Measurements from ENCODE around the gene PROSER3. TPM values are rescaled to one million over a fixed set of nuclear protein-coding genes. Genes with fewer than 3 reads are reported as not detected.

PROSER3 gene
- total and polyA plus RNA-seq, 2 of the 13 experiments (the other 11 are each of a cell fraction or from before 2014, with no cell fraction given): 5.1 to 5.7 TPM

- POLR2A ChIA-PET: interaction anchor here (1.2 kb wide), 1 partner anchor 20 kb away, joined by 3 read pairs; no protein-coding TSS in a partner anchor
- FAIRE-seq: no peak
Observed at GRCh38 chr19:35816846-35817245, 58.9 kb downstream of the PROSER3 start.

More at GRCh38 chr19:35816846-35817245, 58.9 kb downstream of the PROSER3 start:
- TF ChIP-seq ATM (IDR thresholded peaks at IDR 0.05; ENCODE audit: borderline replicate concordance) (no peak), MATR3 (CRISPR knock-in tag; IDR thresholded peaks at IDR 0.05) (no peak), TMF1 (CRISPR knock-in tag; IDR thresholded peaks at IDR 0.05; ENCODE audit: low read depth) (no peak), ZNF101 (CRISPR knock-in tag; IDR thresholded peaks at IDR 0.05; ENCODE audit: borderline replicate concordance, low read depth) (no peak), RNF2 (conservative IDR thresholded peaks at IDR 0.05; ENCODE audit: low read depth) (no peak), ARID5B (CRISPR knock-in tag; IDR thresholded peaks at IDR 0.05) (no peak), ZNF704 (CRISPR knock-in tag; IDR thresholded peaks at IDR 0.05; ENCODE audit: borderline replicate concordance) (no peak), MXI1 (IDR thresholded peaks at IDR 0.05; ENCODE audit: borderline replicate concordance, low read depth, low read length) (no peak), ZFP1 (CRISPR knock-in tag; IDR thresholded peaks at IDR 0.05) (no peak), ZNF337 (CRISPR knock-in tag; IDR thresholded peaks at IDR 0.05; ENCODE audit: borderline replicate concordance, low read depth) (no peak), TFE3 (CRISPR knock-in tag; IDR thresholded peaks at IDR 0.05) (no peak), CREM (IDR thresholded peaks at IDR 0.05) (no peak), CREM (CRISPR knock-in tag; IDR thresholded peaks at IDR 0.05) (no peak)
- H2AFZ ChIP-seq (ENCODE audit: low read length): no peak overlapping the region
- BruUV-seq (replicated peaks): no TSS peak
- intact Hi-C loops (cut with micrococcal nuclease; ENCODE audit: unreplicated experiment): loop anchor here (10.0 kb wide), 1 partner anchor 122 kb away; no protein-coding TSS in a partner anchor
- H3K9me3 ChIP-seq (ENCODE audit: low read length): no peaks in the 10 kb centered on the region
- H3K27me3 ChIP-seq (ENCODE audit: control insufficient read depth in 1 of 2, insufficient read depth in 2 of 2, low read length in 2 of 2): no peaks in the 10 kb centered on the region; a peak in 2 of 5 replicates
- ATAC-seq (no peak), DNase-seq (ENCODE audit: low spot score) (no peak)
- H3K4me2 ChIP-seq (ENCODE audit: low read depth, low read length): no peak overlapping the region
- H3K79me2 ChIP-seq (ENCODE audit: insufficient read depth, low read length): peaks cover 6% of the 10 kb centered on the region
- no peak overlapping the region for H3K9ac ChIP-seq (ENCODE audit: insufficient read depth, low read depth, low read length)
- no peak overlapping the region for H3K4me3 ChIP-seq (replicated peaks in 1 of 3; ENCODE audit: insufficient read depth in 1 of 3, low read depth in 2 of 3, low read length in 3 of 3)
- 62% methylated on average over 9 of the region's 9 CpGs for WGBS (ENCODE audit: low lambda C conversion rate)
- in situ Hi-C loops (cut with HindIII; ENCODE audit: extremely low pct_ligation_motif_present, low pct_unique_long_range_greater_than_20kb): loop anchor here (10.0 kb wide), 1 partner anchor 122 kb away; no protein-coding TSS in a partner anchor
- CTCF ChIA-PET (ENCODE audit: low intra/inter-chr PET ratio, low total read pairs): no interaction called here
- peaks cover 55% of the 10 kb centered on the region for H3K4me1 ChIP-seq (ENCODE audit: insufficient read depth, low read length)
- H3K27ac ChIP-seq (ENCODE audit: extremely low read length, insufficient read depth, low read length): no peak overlapping the region
- H4K20me1 ChIP-seq (ENCODE audit: insufficient read depth, low read length): no peaks in the 10 kb centered on the region
- H3K36me3 ChIP-seq (replicated peaks in 1 of 2; ENCODE audit: control insufficient read depth in 1 of 2, insufficient read depth in 2 of 2, low read length in 2 of 2): no peaks in the 10 kb centered on the region

Measured in HepG2 (cell line).